CD14-positive monocyte (primary cell): Measurements from ENCODE around the gene CWC15. TPM values are rescaled to one million over a fixed set of nuclear protein-coding genes. Genes with fewer than 3 reads are reported as not detected.

Experiments used
- DNase-seq, 3 donors: peaks; one replicate each; pipeline ENCODE4 v3.0.0-alpha.2; 2011 to 2022
- H2AFZ ChIP-seq: 2 replicates; pipeline ENCODE4 v1.6.0; 2012; ENCODE audit warnings: mild to moderate bottlenecking, low read depth, low read length, inconsistent platforms; ENCODE audit not compliant: insufficient read depth, poor library complexity, severe bottlenecking
- H3K27ac ChIP-seq, 2 donors: 1 replicate in 1 of 2; 2 replicates in 1 of 2; pipeline ENCODE4 v1.5.1; 2012 to 2013; ENCODE audit warnings: low read length in 2 of 2, control low read depth in 1 of 2, inconsistent platforms in 1 of 2, low read depth in 1 of 2, mild to moderate bottlenecking in 1 of 2
- H3K27me3 ChIP-seq, 2 donors: one replicate each; pipeline versions ENCODE4 v1.6.0 to v1.6.1; 2011 to 2013; ENCODE audit warnings: low read length in 2 of 2; ENCODE audit not compliant: control insufficient read depth in 2 of 2, insufficient read depth in 2 of 2
- H3K36me3 ChIP-seq, 2 donors: replicated peaks in 1 of 2; 1 replicate in 1 of 2; 2 replicates in 1 of 2; pipeline versions ENCODE4 v1.5.1 to v1.6.1; 2012 to 2013; ENCODE audit warnings: low read length in 2 of 2, control low read depth in 1 of 2, inconsistent platforms in 1 of 2, mild to moderate bottlenecking in 1 of 2; ENCODE audit not compliant: insufficient read depth in 2 of 2, control insufficient read depth in 1 of 2
- H3K4me1 ChIP-seq, 2 donors: 1 replicate in 1 of 2; 2 replicates in 1 of 2; pipeline versions ENCODE4 v1.5.1 to v1.6.1; 2012 to 2013; ENCODE audit warnings: low read length in 2 of 2, control low read depth in 1 of 2, inconsistent platforms in 1 of 2, mild to moderate bottlenecking in 1 of 2, moderate library complexity in 1 of 2; ENCODE audit not compliant: insufficient read depth in 2 of 2, control insufficient read depth in 1 of 2
- H3K4me2 ChIP-seq: replicated peaks from 2 replicates; pipeline ENCODE3; 2012; ENCODE audit warnings: low read length, moderate library complexity, mild to moderate bottlenecking; ENCODE audit not compliant: poor library complexity, severe bottlenecking; ENCODE audit errors: extremely low read depth
- H3K4me3 ChIP-seq, 3 experiments: fragments of 200-600 bp in 1 of 3; sonication (generic) in 1 of 3; replicated peaks in 1 of 3; 1 replicate in 2 of 3; 2 replicates in 1 of 3; pipeline ENCODE4 v1.5.1; 2011 to 2013; ENCODE audit warnings: low read length in 3 of 3, mild to moderate bottlenecking in 3 of 3, control low read depth in 2 of 3, low read depth in 2 of 3, inconsistent platforms in 1 of 3, moderate library complexity in 1 of 3
- H3K79me2 ChIP-seq: 2 replicates; pipeline ENCODE4 v1.6.0; 2012; ENCODE audit warnings: mild to moderate bottlenecking, control low read depth, inconsistent platforms, low read length, moderate library complexity; ENCODE audit not compliant: insufficient read depth
- H3K9ac ChIP-seq: 2 replicates; pipeline ENCODE4 v1.6.0; 2017; ENCODE audit warnings: low read length, mild to moderate bottlenecking; ENCODE audit not compliant: insufficient read depth, poor library complexity, severe bottlenecking
- H3K9me3 ChIP-seq, 2 donors: replicated peaks in 1 of 2; 1 replicate in 1 of 2; 2 replicates in 1 of 2; pipeline versions ENCODE4 v1.5.1 to v1.6.1; 2012 to 2013; ENCODE audit warnings: low read length in 2 of 2, control low read depth in 1 of 2; ENCODE audit not compliant: control insufficient read depth in 1 of 2, insufficient read depth in 1 of 2
- H4K20me1 ChIP-seq: 2 replicates; pipeline ENCODE4 v1.6.0; 2012; ENCODE audit warnings: mild to moderate bottlenecking, low read length, control low read depth, moderate library complexity; ENCODE audit not compliant: insufficient read depth
- H3K27ac Mint-ChIP-seq, 7 donors: one replicate each; pipeline ENCODE4 v1.8.0; 2020; ENCODE audit warnings: mild to moderate bottlenecking in 7 of 7, mixed read lengths in 7 of 7, moderate library complexity in 6 of 7, inconsistent platforms in 2 of 7
- H3K27me3 Mint-ChIP-seq, 3 donors: one replicate each; pipeline ENCODE4 v1.8.0; 2021 to 2022; ENCODE audit warnings: low read depth in 3 of 3, mild to moderate bottlenecking in 3 of 3, mixed read lengths in 3 of 3, moderate library complexity in 3 of 3, inconsistent platforms in 1 of 3
- H3K36me3 Mint-ChIP-seq, 2 donors: one replicate each; pipeline ENCODE4 v1.8.0; 2020; ENCODE audit warnings: mixed read lengths in 2 of 2, inconsistent platforms in 1 of 2, mild to moderate bottlenecking in 1 of 2
- H3K4me1 Mint-ChIP-seq: one replicate; pipeline ENCODE4 v1.8.0; 2020; ENCODE audit warnings: mild to moderate bottlenecking, mixed read lengths
- H3K4me3 Mint-ChIP-seq, 2 donors: one replicate each; pipeline ENCODE4 v1.8.0; 2020; ENCODE audit warnings: mild to moderate bottlenecking in 2 of 2, mixed read lengths in 2 of 2, moderate library complexity in 1 of 2
- H3K9me3 Mint-ChIP-seq, 7 donors: one replicate each; pipeline ENCODE4 v1.8.0; 2020 to 2022; ENCODE audit warnings: mixed read lengths in 7 of 7, mild to moderate bottlenecking in 6 of 7, moderate library complexity in 6 of 7, inconsistent platforms in 2 of 7
- CTCF ChIP-seq: fragments of 200-600 bp; IDR thresholded peaks from one replicate; pipeline ENCODE4 v1.8.0; 2022; ENCODE audit warnings: antibody characterized with exemption, mild to moderate bottlenecking
- WGBS: methylation state at CpG from one replicate; pipeline ENCODE4 v1.1.5; 2013; ENCODE audit warnings: missing lambda C conversion rate; ENCODE audit not compliant: insufficient coverage; 5-methylcytosine and 5-hydroxymethylcytosine counted together
- intact Hi-C, 2 donors: fragments of 100-400 bp; cut with micrococcal nuclease; formaldehyde crosslinking; loops; one replicate each; pipeline versions ENCODE4 v1.15.0 to v1.15.1; 2023
- polyA plus RNA-seq, 3 donors: library from polyadenylated mRNA; depleted of rRNA in 1 of 3; unstranded in 2 of 3; stranded (reverse) in 1 of 3; fragments of 300-500 nt in 2 of 3; fragments of >200 nt in 1 of 3; fragmentation: Illumina TruSeq in 2 of 3; gene quantifications; 1 replicate in 2 of 3; 2 replicates in 1 of 3; pipeline ENCODE4 v1.2.3, GENCODE V29; 2012 to 2021

CWC15 gene
- polyA plus RNA-seq, 3 donors, result 27.5 to 43.8 (median 38.9) TPM

- Mint-ChIP-seq H3K4me1 (peaks cover 37% of the 10 kb centered on the region), H3K27ac (peak overlapping the region in 1 of 7 donors; percentile 4), H3K4me3 (no peak overlapping the region), H3K27me3 (peaks cover 0 to 3% (median under 1%) of the 10 kb centered on the region in 3 donors), H3K9me3 (peaks cover 0 to 7% (median 3%) of the 10 kb centered on the region in 7 donors), H3K36me3 (no peaks in the 10 kb centered on the region)
- H3K36me3 ChIP-seq, result no peaks in the 10 kb centered on the region
- H3K4me2 ChIP-seq, result no peak overlapping the region
- H4K20me1 ChIP-seq, result no peaks in the 10 kb centered on the region
- TF ChIP-seq CTCF, result no peak
- H3K9me3 ChIP-seq, result no peaks in the 10 kb centered on the region
- H3K4me3 ChIP-seq, result no peak overlapping the region
- no peak overlapping the region for H3K9ac ChIP-seq
- H3K27me3 ChIP-seq, result no peaks in the 10 kb centered on the region
- no peak for DNase-seq
- no peak overlapping the region for H2AFZ ChIP-seq
- no peak overlapping the region for H3K27ac ChIP-seq
- intact Hi-C loops, result no loop called here
- H3K79me2 ChIP-seq, result no peaks in the 10 kb centered on the region
- H3K4me1 ChIP-seq, result peaks cover 11 to 13% of the 10 kb centered on the region in 2 donors
Observed at GRCh38 chr11:94926271-94926625, 47.1 kb downstream of the CWC15 start.

- Histone ChIP-seq H3K79me2 (no peaks in the 10 kb centered on the region), H4K20me1 (no peaks in the 10 kb centered on the region), H3K9ac (no peak overlapping the region), H3K9me3 (no peaks in the 10 kb centered on the region), H2AFZ (no peak overlapping the region), H3K27ac (no peak overlapping the region), H3K27me3 (no peaks in the 10 kb centered on the region), H3K4me2 (no peak overlapping the region), H3K4me1 (peaks cover 11 to 13% of the 10 kb centered on the region in 2 donors), H3K4me3 (no peak overlapping the region), H3K36me3 (no peaks in the 10 kb centered on the region)
- TF ChIP-seq CTCF, result no peak
- H3K9me3 Mint-ChIP-seq, result peaks cover 0 to 7% (median 3%) of the 10 kb centered on the region in 7 donors
- H3K36me3 Mint-ChIP-seq, result no peaks in the 10 kb centered on the region
- H3K4me3 Mint-ChIP-seq, result no peak overlapping the region
- no peak for DNase-seq
- peaks cover 37% of the 10 kb centered on the region for H3K4me1 Mint-ChIP-seq
- H3K27me3 Mint-ChIP-seq, result peaks cover 0 to 3% (median 2%) of the 10 kb centered on the region in 3 donors
- H3K27ac Mint-ChIP-seq, result no peak overlapping the region
- intact Hi-C loops, result no loop called here
- WGBS, result 83% methylated on average over 1 of the region's 7 CpGs
Observed at GRCh38 chr11:94925422-94926270, 47.7 kb downstream of the CWC15 start.
